Measurements from ENCODE around the gene BCAS1.

DNA sequence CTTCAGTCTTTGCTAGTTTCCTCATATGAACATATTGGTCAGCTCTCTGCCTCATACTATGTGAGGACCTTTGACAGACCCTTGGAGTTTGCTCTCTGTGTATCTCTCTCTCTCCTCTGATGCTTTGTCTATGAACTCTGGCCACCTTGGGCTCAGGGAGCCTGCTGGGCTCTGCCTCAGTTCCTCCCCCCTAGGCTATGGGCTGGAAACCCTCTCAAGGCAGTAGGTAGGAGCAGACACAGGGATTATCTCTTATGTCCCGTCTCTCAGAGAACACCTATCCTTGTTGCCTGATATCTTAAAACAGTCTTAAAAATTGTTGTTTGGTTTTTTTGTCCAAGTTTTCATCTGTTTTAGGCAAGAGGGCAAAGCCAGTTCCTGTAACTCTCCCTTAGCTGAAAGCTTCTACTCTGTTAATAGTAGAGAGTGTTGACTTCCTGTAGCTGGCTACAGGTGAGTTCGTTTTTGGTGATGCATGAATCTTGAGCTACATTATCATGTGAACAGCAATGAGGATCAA, 68.3 kb downstream of the BCAS1 start:
- TF ChIP-seq, protein P1, sequence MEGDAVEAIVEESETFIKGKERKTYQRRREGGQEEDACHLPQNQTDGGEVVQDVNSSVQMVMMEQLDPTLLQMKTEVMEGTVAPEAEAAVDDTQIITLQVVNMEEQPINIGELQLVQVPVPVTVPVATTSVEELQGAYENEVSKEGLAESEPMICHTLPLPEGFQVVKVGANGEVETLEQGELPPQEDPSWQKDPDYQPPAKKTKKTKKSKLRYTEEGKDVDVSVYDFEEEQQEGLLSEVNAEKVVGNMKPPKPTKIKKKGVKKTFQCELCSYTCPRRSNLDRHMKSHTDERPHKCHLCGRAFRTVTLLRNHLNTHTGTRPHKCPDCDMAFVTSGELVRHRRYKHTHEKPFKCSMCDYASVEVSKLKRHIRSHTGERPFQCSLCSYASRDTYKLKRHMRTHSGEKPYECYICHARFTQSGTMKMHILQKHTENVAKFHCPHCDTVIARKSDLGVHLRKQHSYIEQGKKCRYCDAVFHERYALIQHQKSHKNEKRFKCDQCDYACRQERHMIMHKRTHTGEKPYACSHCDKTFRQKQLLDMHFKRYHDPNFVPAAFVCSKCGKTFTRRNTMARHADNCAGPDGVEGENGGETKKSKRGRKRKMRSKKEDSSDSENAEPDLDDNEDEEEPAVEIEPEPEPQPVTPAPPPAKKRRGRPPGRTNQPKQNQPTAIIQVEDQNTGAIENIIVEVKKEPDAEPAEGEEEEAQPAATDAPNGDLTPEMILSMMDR (IDR thresholded peaks at IDR 0.05): no peak
- TF ChIP-seq POLR2A (IDR thresholded peaks at IDR 0.05): no peak

All from right lobe of liver (tissue), 4 donors.